ENCODE results near the gene JAML.
"Not testable (repeated sequence)": the region's sequence is repeated elsewhere in the genome, so short reads cannot be mapped to it uniquely, and the experiment has no call there.

Gene JAML

GRCh38 chr11:118190942-118191506 is 33.8 kb downstream of the JAML start:
- H3K4me1 ChIP-seq; H3K9me3 ChIP-seq; DNase-seq (ENCODE audit: low spot score in 2 of 2); H3K36me3 ChIP-seq (replicated peaks); H3K4me3 ChIP-seq; H3K27me3 ChIP-seq (ENCODE audit: low read depth): not testable (repeated sequence)
- in situ Hi-C loops (cut with MboI; ENCODE audit: low sequenced_read_pairs), result loop anchor here (10.0 to 25.0 kb wide), 2 partner anchors 164 to 296 kb away; partner anchors contain the start of gene UBE4A

GRCh38 chr11:118186346-118187107 is 38.3 kb downstream of the JAML start:
- DNase-seq (ENCODE audit: low spot score in 2 of 2), result no peak
- H3K36me3 ChIP-seq (replicated peaks), result no peaks in the 10 kb centered on the region
- H3K27me3 ChIP-seq (ENCODE audit: low read depth), result peaks cover 2% of the 10 kb centered on the region; the same call in 1 of the 2 replicates
- in situ Hi-C loops (cut with MboI; ENCODE audit: low sequenced_read_pairs), result loop anchor here (25.0 kb wide), 1 partner anchor 301 kb away; no protein-coding TSS in a partner anchor
- no peaks in the 10 kb centered on the region for H3K9me3 ChIP-seq
- no peaks in the 10 kb centered on the region for H3K4me1 ChIP-seq
- H3K4me3 ChIP-seq, result no peak overlapping the region

GRCh38 chr11:118184784-118185579 is 39.8 kb downstream of the JAML start:
- H3K36me3 ChIP-seq (replicated peaks), result no peaks in the 10 kb centered on the region
- H3K4me1 ChIP-seq, result peaks cover 3% of the 10 kb centered on the region; the same call in 1 of the 2 replicates
- no peak for DNase-seq (ENCODE audit: low spot score in 2 of 2)
- H3K9me3 ChIP-seq, result no peaks in the 10 kb centered on the region
- in situ Hi-C loops (cut with MboI; ENCODE audit: low sequenced_read_pairs), result loop anchor here (25.0 kb wide), 1 partner anchor 302 kb away; no protein-coding TSS in a partner anchor
- no peak overlapping the region for H3K4me3 ChIP-seq
- peaks cover 2% of the 10 kb centered on the region; the same call in 1 of the 2 replicates for H3K27me3 ChIP-seq (ENCODE audit: low read depth)

GRCh38 chr11:118183691-118184090 is 41.1 kb downstream of the JAML start:
- not testable (repeated sequence) for H3K27me3 ChIP-seq (ENCODE audit: low read depth); DNase-seq (ENCODE audit: low spot score in 2 of 2); H3K4me1 ChIP-seq; H3K4me3 ChIP-seq; H3K36me3 ChIP-seq (replicated peaks); H3K9me3 ChIP-seq
- in situ Hi-C loops (cut with MboI; ENCODE audit: low sequenced_read_pairs), result loop anchor here (25.0 kb wide), 1 partner anchor 304 kb away; no protein-coding TSS in a partner anchor

- Histone ChIP-seq H3K4me3 (no peak overlapping the region), H3K9me3 (no peaks in the 10 kb centered on the region)
Measured at GRCh38 chr11:118180300-118180703, 44.5 kb downstream of the JAML start.

GRCh38 chr11:118176778-118177134 is 48.1 kb downstream of the JAML start:
- H3K9me3 ChIP-seq, result no peaks in the 10 kb centered on the region
- in situ Hi-C loops (cut with MboI; ENCODE audit: low sequenced_read_pairs), result loop anchor here (25.0 kb wide), 1 partner anchor 311 kb away; no protein-coding TSS in a partner anchor
- H3K36me3 ChIP-seq (replicated peaks), result no peaks in the 10 kb centered on the region
- no peak for DNase-seq (ENCODE audit: low spot score in 2 of 2)
- peaks cover 3% of the 10 kb centered on the region; the same call in 1 of the 2 replicates for H3K4me1 ChIP-seq
- H3K27me3 ChIP-seq (ENCODE audit: low read depth), result no peaks in the 10 kb centered on the region
- no peak overlapping the region for H3K4me3 ChIP-seq

More at GRCh38 chr11:118180300-118180703, 44.5 kb downstream of the JAML start:
- in situ Hi-C loops (cut with MboI; ENCODE audit: low sequenced_read_pairs), result loop anchor here (25.0 kb wide), 1 partner anchor 307 kb away; no protein-coding TSS in a partner anchor
- Histone ChIP-seq H3K27me3 (ENCODE audit: low read depth) (no peaks in the 10 kb centered on the region), H3K4me1 (peaks cover 3% of the 10 kb centered on the region; the same call in 1 of the 2 replicates), H3K36me3 (replicated peaks) (no peaks in the 10 kb centered on the region)
- DNase-seq (ENCODE audit: low spot score in 2 of 2), result peak; percentile 16 to 75

GRCh38 chr11:118175993-118176777 is 48.6 kb downstream of the JAML start, which contains the start of gene SCN2B:
TSS of gene SCN2B (minus strand) at chr11:118176639. CDS start at chr11:118176431, 208 bp downstream.
- in situ Hi-C loops (cut with MboI; ENCODE audit: low sequenced_read_pairs), result loop anchor here (25.0 kb wide), 1 partner anchor 311 kb away; no protein-coding TSS in a partner anchor
- Histone ChIP-seq H3K36me3 (replicated peaks) (no peaks in the 10 kb centered on the region), H3K9me3 (no peaks in the 10 kb centered on the region), H3K27me3 (ENCODE audit: low read depth) (no peaks in the 10 kb centered on the region), H3K4me3 (no peak within 1 kb of the TSS), H3K4me1 (peaks cover 3% of the 10 kb centered on the region; the same call in 1 of the 2 replicates)
- DNase-seq (ENCODE audit: low spot score in 2 of 2), result peak in 1 of 2 experiments; percentile 15

GRCh38 chr11:118175031-118175992 is 49.5 kb downstream of the JAML start:
- in situ Hi-C loops (cut with MboI; ENCODE audit: low sequenced_read_pairs), result loop anchor here (25.0 kb wide), 1 partner anchor 312 kb away; no protein-coding TSS in a partner anchor
- Histone ChIP-seq H3K4me1 (peaks cover 2% of the 10 kb centered on the region; the same call in 1 of the 2 replicates), H3K27me3 (ENCODE audit: low read depth) (no peaks in the 10 kb centered on the region), H3K36me3 (replicated peaks) (no peaks in the 10 kb centered on the region), H3K4me3 (no peak overlapping the region), H3K9me3 (no peaks in the 10 kb centered on the region)
- DNase-seq (ENCODE audit: low spot score in 2 of 2), result no peak

- Histone ChIP-seq H3K36me3 (replicated peaks) (no peaks in the 10 kb centered on the region), H3K9me3 (no peaks in the 10 kb centered on the region), H3K4me1 (no peaks in the 10 kb centered on the region), H3K4me3 (no peak overlapping the region), H3K27me3 (ENCODE audit: low read depth) (no peaks in the 10 kb centered on the region)
- in situ Hi-C loops (cut with MboI; ENCODE audit: low sequenced_read_pairs), result no loop called here
- DNase-seq (ENCODE audit: low spot score in 2 of 2), result no peak
Measured at GRCh38 chr11:118174006-118174567, 50.7 kb downstream of the JAML start.

- DNase-seq (ENCODE audit: low spot score in 2 of 2), result no peak
- Histone ChIP-seq H3K4me1 (no peaks in the 10 kb centered on the region), H3K27me3 (ENCODE audit: low read depth) (0 out of 2 replicates have a peak, but pooled peaks cover 3% of the 10 kb centered on the region), H3K36me3 (replicated peaks) (no peaks in the 10 kb centered on the region), H3K9me3 (no peaks in the 10 kb centered on the region), H3K4me3 (no peak overlapping the region)
- in situ Hi-C loops (cut with MboI; ENCODE audit: low sequenced_read_pairs), result no loop called here
Measured at GRCh38 chr11:118172356-118172755, 52.5 kb downstream of the JAML start.

GRCh38 chr11:118171269-118172062 is 53.3 kb downstream of the JAML start:
- in situ Hi-C loops (cut with MboI; ENCODE audit: low sequenced_read_pairs), result no loop called here
- H3K36me3 ChIP-seq (replicated peaks), result no peaks in the 10 kb centered on the region

More at GRCh38 chr11:118171269-118172062, 53.3 kb downstream of the JAML start:
- H3K4me1 ChIP-seq, result no peaks in the 10 kb centered on the region
- H3K9me3 ChIP-seq, result no peaks in the 10 kb centered on the region
- peak; percentile 30 to 82 for DNase-seq (ENCODE audit: low spot score in 2 of 2)
- no peak overlapping the region for H3K4me3 ChIP-seq
- H3K27me3 ChIP-seq (ENCODE audit: low read depth), result 0 out of 2 replicates have a peak, but pooled peaks cover 3% of the 10 kb centered on the region

Data from HAP-1 (cell line).